Measurements from ENCODE around the gene PTGER1.

The PTGER1 gene

GRCh38 chr19:14477418-14478112, 2.4 kb upstream of the PTGER1 start:
- peaks cover 25% of the 10 kb centered on the region for H3K4me1 ChIP-seq (ENCODE audit: control insufficient read depth, low read length)
- H3K79me2 ChIP-seq (ENCODE audit: control insufficient read depth, low read length): no peaks in the 10 kb centered on the region
- H4K20me1 ChIP-seq (ENCODE audit: control insufficient read depth, insufficient read depth, low read depth, low read length): no peaks in the 10 kb centered on the region; the same call in 1 of the 2 replicates
- no peak overlapping the region for H3K27ac ChIP-seq (ENCODE audit: low read depth, low read length)
- no peak overlapping the region for H3K4me2 ChIP-seq (ENCODE audit: low read length)
- no peak for TF ChIP-seq EZH2phosphoT487 (IDR thresholded peaks at IDR 0.05; ENCODE audit: borderline replicate concordance, low read length)
- no peak for TF ChIP-seq CTCF (IDR thresholded peaks at IDR 0.05; ENCODE audit: low read depth, low read length, poor library complexity, severe bottlenecking)
- no peaks in the 10 kb centered on the region for H3F3A ChIP-seq (ENCODE audit: control insufficient read depth, insufficient read depth)
- H3K4me3 ChIP-seq (ENCODE audit: low read length): no peak overlapping the region
- H3K9me3 ChIP-seq (ENCODE audit: control insufficient read depth, insufficient read depth, low read length): no peaks in the 10 kb centered on the region
- no peaks in the 10 kb centered on the region for H3K9me2 ChIP-seq (replicated peaks; ENCODE audit: control insufficient read depth, low read length)
- no peaks in the 10 kb centered on the region for H3K36me3 ChIP-seq (ENCODE audit: control insufficient read depth, low read length)
- H3K27me3 ChIP-seq (ENCODE audit: control insufficient read depth, low read length): peaks cover 8% of the 10 kb centered on the region; the same call in 1 of the 2 replicates

DNA sequence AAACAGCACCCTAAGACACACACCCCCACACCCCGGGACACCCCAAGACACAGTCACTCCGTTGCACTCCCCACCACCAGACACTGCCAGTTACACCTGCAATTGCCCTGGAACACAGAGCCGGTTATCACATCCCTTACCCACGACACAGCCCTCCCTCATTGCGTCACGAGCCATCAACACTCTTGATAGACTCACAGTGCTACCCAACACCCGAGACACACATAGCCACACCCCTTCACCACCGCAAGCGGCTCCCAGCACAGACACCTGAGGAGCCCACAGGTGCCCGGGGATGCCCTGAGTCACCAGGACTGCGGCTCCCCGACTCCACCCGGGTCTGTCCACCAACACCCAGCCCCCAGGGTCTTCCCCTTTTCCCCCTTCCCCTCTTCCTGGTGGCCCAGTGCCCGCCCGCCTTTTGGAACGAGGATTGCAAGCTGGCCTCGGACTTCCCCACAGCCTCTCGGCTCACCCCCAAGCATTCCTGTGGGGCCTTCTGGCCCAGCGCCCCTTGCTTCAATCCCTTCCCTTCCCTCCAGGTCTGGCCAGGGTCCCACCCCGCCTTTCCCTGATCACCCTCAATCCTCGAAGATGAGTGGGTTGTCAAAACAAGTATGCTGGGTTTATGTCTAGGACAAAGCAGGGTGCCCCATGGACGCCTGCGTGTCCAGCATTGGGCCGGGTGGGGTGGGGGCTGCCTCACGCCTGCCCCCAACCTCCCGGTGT, 1.7 kb upstream of the PTGER1 start:
- peaks cover 8% of the 10 kb centered on the region; the same call in 1 of the 2 replicates for H3K27me3 ChIP-seq (ENCODE audit: control insufficient read depth, low read length)
- TF ChIP-seq CTCF (IDR thresholded peaks at IDR 0.05; ENCODE audit: low read depth, low read length, poor library complexity, severe bottlenecking): no peak
- no peak for TF ChIP-seq EZH2phosphoT487 (IDR thresholded peaks at IDR 0.05; ENCODE audit: borderline replicate concordance, low read length)
- no peaks in the 10 kb centered on the region for H3F3A ChIP-seq (ENCODE audit: control insufficient read depth, insufficient read depth)
- no peaks in the 10 kb centered on the region; the same call in 1 of the 2 replicates for H4K20me1 ChIP-seq (ENCODE audit: control insufficient read depth, insufficient read depth, low read depth, low read length)
- H3K27ac ChIP-seq (ENCODE audit: low read depth, low read length): no peak overlapping the region
- H3K9me3 ChIP-seq (ENCODE audit: control insufficient read depth, insufficient read depth, low read length): no peaks in the 10 kb centered on the region
- no peaks in the 10 kb centered on the region; the same call in 1 of the 2 replicates for H3K36me3 ChIP-seq (ENCODE audit: control insufficient read depth, low read length)
- peaks cover 29% of the 10 kb centered on the region for H3K4me1 ChIP-seq (ENCODE audit: control insufficient read depth, low read length)
- no peak overlapping the region for H3K4me2 ChIP-seq (ENCODE audit: low read length)
- no peak overlapping the region for H3K4me3 ChIP-seq (ENCODE audit: low read length)
- H3K9me2 ChIP-seq (replicated peaks; ENCODE audit: control insufficient read depth, low read length): no peaks in the 10 kb centered on the region
- no peaks in the 10 kb centered on the region for H3K79me2 ChIP-seq (ENCODE audit: control insufficient read depth, low read length)

- no peaks in the 10 kb centered on the region for H3K79me2 ChIP-seq (ENCODE audit: control insufficient read depth, low read length)
- peaks cover 5% of the 10 kb centered on the region for H3K36me3 ChIP-seq (ENCODE audit: control insufficient read depth, low read length)
- TF ChIP-seq EZH2phosphoT487 (IDR thresholded peaks at IDR 0.05; ENCODE audit: borderline replicate concordance, low read length) (no peak), CTCF (IDR thresholded peaks at IDR 0.05; ENCODE audit: low read depth, low read length, poor library complexity, severe bottlenecking) (no peak)
- H3K27me3 ChIP-seq (ENCODE audit: control insufficient read depth, low read length): peaks cover 8% of the 10 kb centered on the region; the same call in 1 of the 2 replicates
- H3F3A ChIP-seq (ENCODE audit: control insufficient read depth, insufficient read depth): no peaks in the 10 kb centered on the region
- H3K9me2 ChIP-seq (replicated peaks; ENCODE audit: control insufficient read depth, low read length): no peaks in the 10 kb centered on the region
- H3K9me3 ChIP-seq (ENCODE audit: control insufficient read depth, insufficient read depth, low read length): no peaks in the 10 kb centered on the region
- no peak overlapping the region for H3K27ac ChIP-seq (ENCODE audit: low read depth, low read length)
- H3K4me3 ChIP-seq (ENCODE audit: low read length): no peak overlapping the region
- no peak overlapping the region for H3K4me2 ChIP-seq (ENCODE audit: low read length)
- H3K4me1 ChIP-seq (ENCODE audit: control insufficient read depth, low read length): peaks cover 29% of the 10 kb centered on the region
- no peaks in the 10 kb centered on the region; the same call in 1 of the 2 replicates for H4K20me1 ChIP-seq (ENCODE audit: control insufficient read depth, insufficient read depth, low read depth, low read length)
Measured at GRCh38 chr19:14476327-14476672, 1.1 kb upstream of the PTGER1 start.
